Measurements from ENCODE around the gene KCTD16. TPM values are rescaled to one million over a fixed set of nuclear protein-coding genes. Genes with fewer than 3 reads are reported as not detected.

The KCTD16 gene
- total RNA-seq, 2 donors from 2014 or later, result 0.27 to 0.35 TPM

DNA sequence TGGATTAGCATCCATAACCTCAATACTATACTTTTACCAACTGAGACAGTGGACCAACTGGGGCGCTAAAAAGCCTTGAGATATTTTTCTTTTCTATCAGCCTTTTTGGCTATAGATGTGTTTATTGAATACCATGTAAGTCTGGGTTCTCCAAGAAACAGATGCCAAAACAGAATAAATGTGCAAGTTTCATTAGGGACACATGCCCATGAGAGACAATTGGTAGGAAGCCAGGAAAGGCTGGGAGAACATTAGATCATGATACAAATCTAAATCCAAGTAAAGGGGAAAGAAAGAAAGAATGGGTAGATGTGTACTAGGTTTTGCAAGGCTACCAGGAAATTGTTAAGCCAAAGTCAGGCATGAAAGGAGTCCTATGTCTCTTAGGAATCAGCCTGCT is 152.5 kb downstream of the KCTD16 start:
- Histone ChIP-seq H3K4me1 (ENCODE audit: control insufficient read depth in 1 of 2, low read depth in 2 of 2) (no peaks in the 10 kb centered on the region), H3K27me3 (replicated peaks; ENCODE audit: insufficient read depth) (no peaks in the 10 kb centered on the region), H3K4me3 (no peak overlapping the region), H3K27ac (no peak overlapping the region), H3K9me3 (no peaks in the 10 kb centered on the region), H3K36me3 (no peaks in the 10 kb centered on the region)
- TF ChIP-seq, protein P1, sequence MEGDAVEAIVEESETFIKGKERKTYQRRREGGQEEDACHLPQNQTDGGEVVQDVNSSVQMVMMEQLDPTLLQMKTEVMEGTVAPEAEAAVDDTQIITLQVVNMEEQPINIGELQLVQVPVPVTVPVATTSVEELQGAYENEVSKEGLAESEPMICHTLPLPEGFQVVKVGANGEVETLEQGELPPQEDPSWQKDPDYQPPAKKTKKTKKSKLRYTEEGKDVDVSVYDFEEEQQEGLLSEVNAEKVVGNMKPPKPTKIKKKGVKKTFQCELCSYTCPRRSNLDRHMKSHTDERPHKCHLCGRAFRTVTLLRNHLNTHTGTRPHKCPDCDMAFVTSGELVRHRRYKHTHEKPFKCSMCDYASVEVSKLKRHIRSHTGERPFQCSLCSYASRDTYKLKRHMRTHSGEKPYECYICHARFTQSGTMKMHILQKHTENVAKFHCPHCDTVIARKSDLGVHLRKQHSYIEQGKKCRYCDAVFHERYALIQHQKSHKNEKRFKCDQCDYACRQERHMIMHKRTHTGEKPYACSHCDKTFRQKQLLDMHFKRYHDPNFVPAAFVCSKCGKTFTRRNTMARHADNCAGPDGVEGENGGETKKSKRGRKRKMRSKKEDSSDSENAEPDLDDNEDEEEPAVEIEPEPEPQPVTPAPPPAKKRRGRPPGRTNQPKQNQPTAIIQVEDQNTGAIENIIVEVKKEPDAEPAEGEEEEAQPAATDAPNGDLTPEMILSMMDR (IDR thresholded peaks at IDR 0.05), result no peak
- DNase-seq (ENCODE audit: low spot score), result no peak
- no peak for ATAC-seq (ENCODE audit: insufficient number of reproducible peaks, low FRiP score, low read depth)

DNA sequence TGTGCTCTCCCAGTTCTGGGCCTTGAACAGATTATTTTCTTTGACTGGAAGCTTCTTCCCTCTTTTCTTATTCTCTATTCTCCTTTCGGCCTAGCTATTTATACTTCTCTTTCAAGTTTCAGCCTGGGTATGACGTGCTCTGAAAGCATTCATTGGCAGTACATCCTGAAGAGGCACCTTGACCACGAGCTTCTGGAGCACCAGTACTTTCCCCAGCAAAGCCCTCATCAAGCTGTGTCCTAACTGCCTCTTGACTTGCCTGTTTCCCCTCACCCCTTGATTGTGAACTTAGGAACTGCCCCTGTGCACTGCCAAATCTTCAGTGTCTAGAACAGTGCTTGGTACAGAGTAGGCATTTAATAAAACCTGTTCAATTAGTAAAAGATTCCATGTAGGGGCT is 154.9 kb downstream of the KCTD16 start:
- TF ChIP-seq, protein P1 (IDR thresholded peaks at IDR 0.05), result no peak
- no peaks in the 10 kb centered on the region for H3K9me3 ChIP-seq
- no peaks in the 10 kb centered on the region for H3K27me3 ChIP-seq (replicated peaks; ENCODE audit: insufficient read depth)
- no peak overlapping the region for H3K4me3 ChIP-seq
- ATAC-seq (ENCODE audit: insufficient number of reproducible peaks, low FRiP score, low read depth), result no peak
- no peaks in the 10 kb centered on the region for H3K36me3 ChIP-seq
- no peak overlapping the region for H3K27ac ChIP-seq
- no peaks in the 10 kb centered on the region for H3K4me1 ChIP-seq (ENCODE audit: control insufficient read depth in 1 of 2, low read depth in 2 of 2)
- DNase-seq (ENCODE audit: low spot score), result no peak

DNA sequence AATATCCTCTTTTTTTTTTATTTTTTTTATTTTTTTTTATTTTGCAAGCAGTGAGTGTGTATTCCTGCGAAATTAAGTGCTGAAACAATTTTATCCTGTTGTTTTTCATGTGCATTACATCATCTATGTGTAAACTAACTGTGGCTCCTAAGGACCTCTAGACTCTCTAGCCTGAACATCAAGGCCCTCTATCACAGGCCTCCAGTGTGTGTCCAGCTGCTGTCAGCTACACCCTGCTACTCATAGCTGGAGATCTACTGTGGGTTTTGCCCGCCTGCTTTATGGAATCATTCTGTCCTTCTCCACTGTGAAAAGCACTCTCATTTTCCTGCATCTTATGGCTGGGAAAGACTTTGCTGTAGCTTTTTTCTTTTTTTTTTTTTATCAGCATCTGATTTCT is 157.8 kb downstream of the KCTD16 start:
- H3K36me3 ChIP-seq, result no peaks in the 10 kb centered on the region
- H3K27ac ChIP-seq, result no peak overlapping the region
- TF ChIP-seq, protein P1 (IDR thresholded peaks at IDR 0.05), result no peak
- DNase-seq (ENCODE audit: low spot score) (no peak), ATAC-seq (ENCODE audit: insufficient number of reproducible peaks, low FRiP score, low read depth) (no peak)
- no peak overlapping the region for H3K4me3 ChIP-seq
- H3K27me3 ChIP-seq (replicated peaks; ENCODE audit: insufficient read depth), result no peaks in the 10 kb centered on the region
- H3K9me3 ChIP-seq, result no peaks in the 10 kb centered on the region
- no peaks in the 10 kb centered on the region for H3K4me1 ChIP-seq (ENCODE audit: control insufficient read depth in 1 of 2, low read depth in 2 of 2)

DNA sequence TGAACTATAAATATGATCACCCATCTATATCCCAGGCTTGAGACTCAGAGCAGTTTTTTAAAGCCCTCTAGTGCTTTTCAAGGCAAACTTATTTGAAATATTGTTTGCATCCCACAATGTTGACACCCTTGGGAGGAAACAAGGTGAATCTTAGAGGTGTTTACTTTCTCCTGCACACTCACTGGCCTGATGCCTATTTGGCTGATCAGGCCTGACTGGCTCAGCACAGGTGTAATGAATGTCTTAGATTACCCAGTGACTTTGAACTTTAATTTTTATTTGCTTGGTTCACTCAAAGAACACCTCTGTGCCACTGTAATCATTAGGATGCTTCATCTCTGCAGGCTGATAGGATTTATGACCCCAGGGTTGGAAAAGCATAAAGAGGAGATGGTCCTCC is 158.3 kb downstream of the KCTD16 start:
- Histone ChIP-seq H3K36me3 (no peaks in the 10 kb centered on the region), H3K27ac (no peak overlapping the region), H3K27me3 (replicated peaks; ENCODE audit: insufficient read depth) (no peaks in the 10 kb centered on the region), H3K4me3 (no peak overlapping the region), H3K4me1 (ENCODE audit: control insufficient read depth in 1 of 2, low read depth in 2 of 2) (no peaks in the 10 kb centered on the region), H3K9me3 (no peaks in the 10 kb centered on the region)
- ATAC-seq (ENCODE audit: insufficient number of reproducible peaks, low FRiP score, low read depth) (no peak), DNase-seq (ENCODE audit: low spot score) (no peak)
- TF ChIP-seq, protein P1 (IDR thresholded peaks at IDR 0.05), result no peak

DNA sequence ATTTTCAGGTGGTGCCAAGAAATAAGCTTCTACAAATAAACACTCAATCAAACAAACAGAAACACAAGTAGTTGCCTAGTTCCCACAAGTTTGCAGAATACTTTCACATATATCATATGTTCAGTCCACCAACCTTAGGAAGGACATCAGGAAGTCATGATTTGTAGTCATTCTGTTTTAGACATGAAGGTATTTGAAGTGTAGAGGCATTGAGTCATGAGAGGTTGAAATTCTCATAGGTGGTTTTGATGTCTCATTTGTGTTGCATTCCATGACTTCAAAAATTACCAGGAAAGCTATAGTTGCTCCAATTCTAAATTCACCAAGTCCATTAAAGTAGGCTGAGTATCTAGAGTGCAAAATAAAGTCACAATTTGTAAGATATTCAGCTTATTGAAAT is 159.0 kb downstream of the KCTD16 start:
- ATAC-seq (ENCODE audit: insufficient number of reproducible peaks, low FRiP score, low read depth), result no peak
- H3K36me3 ChIP-seq, result no peaks in the 10 kb centered on the region

More for the DNA sequence above, 159.0 kb downstream of the KCTD16 start:
- TF ChIP-seq, protein P1 (IDR thresholded peaks at IDR 0.05), result no peak
- DNase-seq (ENCODE audit: low spot score), result no peak
- H3K27me3 ChIP-seq (replicated peaks; ENCODE audit: insufficient read depth), result no peaks in the 10 kb centered on the region
- no peak overlapping the region for H3K27ac ChIP-seq
- H3K9me3 ChIP-seq, result no peaks in the 10 kb centered on the region
- H3K4me1 ChIP-seq (ENCODE audit: control insufficient read depth in 1 of 2, low read depth in 2 of 2), result no peaks in the 10 kb centered on the region
- no peak overlapping the region for H3K4me3 ChIP-seq

Data from thoracic aorta (tissue), 2 donors.